SK-N-SH treated with all-trans-retinoic acid at 6 μM for 48 hours (cell line): ENCODE results near the gene TBL1XR1.
"Not testable (repeated sequence)": the region's sequence is repeated elsewhere in the genome, so short reads cannot be mapped to it uniquely, and the experiment has no call there.

Experiments
- ATAC-seq: fragments of 200-7000 bp; cut with Tn5 transposase; 3 replicates; pipeline ENCODE4 v1.9.1; 2020; ENCODE audit warnings: mild to moderate bottlenecking, moderate library complexity
- ARNTL ChIP-seq: fragments of 450-650 bp; formaldehyde crosslinking; IDR thresholded peaks from 2 replicates; pipeline ENCODE4 v1.5.0; 2020; ENCODE audit warnings: low read depth, mild to moderate bottlenecking, moderate library complexity, borderline replicate concordance
- CSDC2 ChIP-seq: fragments of 250-450 bp; sonication (Bioruptor Pico); IDR thresholded peaks from 2 replicates; pipeline ENCODE4 v1.5.0; 2020; ENCODE audit warnings: mild to moderate bottlenecking, moderate library complexity
- ESRRG ChIP-seq: fragments of 250-450 bp; sonication (Bioruptor Pico); IDR thresholded peaks from 2 replicates; pipeline ENCODE4 v1.6.1; 2021; ENCODE audit warnings: mild to moderate bottlenecking
- GLIS3 ChIP-seq: fragments of 250-450 bp; sonication (Bioruptor Pico); IDR thresholded peaks from 2 replicates; pipeline ENCODE4 v1.5.0; 2020; ENCODE audit warnings: mild to moderate bottlenecking, moderate library complexity
- PPARA ChIP-seq: fragments of 250-450 bp; sonication (Bioruptor Pico); IDR thresholded peaks from 2 replicates; pipeline ENCODE4 v1.5.0; 2020; ENCODE audit warnings: mild to moderate bottlenecking, borderline replicate concordance
- RARB ChIP-seq: fragments of 250-450 bp; sonication (Bioruptor Pico); IDR thresholded peaks from 2 replicates; pipeline ENCODE4 v1.8.0; 2021; ENCODE audit warnings: mild to moderate bottlenecking, moderate library complexity
- SNAI2 ChIP-seq: fragments of 250-450 bp; sonication (Bioruptor Pico); IDR thresholded peaks from 2 replicates; pipeline ENCODE4 v1.5.0; 2020; ENCODE audit warnings: mild to moderate bottlenecking, moderate library complexity
- TSHZ2 ChIP-seq: fragments of 250-450 bp; sonication (Bioruptor Pico); IDR thresholded peaks from 2 replicates; pipeline ENCODE4 v1.5.0; 2020; ENCODE audit warnings: mild to moderate bottlenecking, moderate library complexity
- ZC3H10 ChIP-seq: fragments of 250-450 bp; sonication (Bioruptor Pico); IDR thresholded peaks from 2 replicates; pipeline ENCODE4 v1.5.1; 2021; ENCODE audit warnings: mild to moderate bottlenecking, moderate library complexity
- ZFP3 ChIP-seq: fragments of 250-450 bp; sonication (Bioruptor Pico); IDR thresholded peaks from 2 replicates; pipeline ENCODE4 v1.5.0; 2020; ENCODE audit warnings: mild to moderate bottlenecking, moderate library complexity
- ZFP30 ChIP-seq: fragments of 450-650 bp; formaldehyde crosslinking; IDR thresholded peaks from 2 replicates; pipeline ENCODE4 v1.5.0; 2022; ENCODE audit warnings: mild to moderate bottlenecking, moderate library complexity
- ZNF565 ChIP-seq: fragments of 450-650 bp; formaldehyde crosslinking; conservative IDR thresholded peaks from 2 replicates; pipeline ENCODE4 v1.5.0; 2020; ENCODE audit warnings: low read depth, mild to moderate bottlenecking, moderate library complexity
- ZNF8 ChIP-seq: fragments of 450-650 bp; formaldehyde crosslinking; IDR thresholded peaks from 2 replicates; pipeline ENCODE4 v1.5.0; 2020; ENCODE audit warnings: mild to moderate bottlenecking, moderate library complexity
- TF ChIP-seq, protein P1 (sequence below): fragments of 250-450 bp; sonication (Bioruptor Pico); IDR thresholded peaks from 2 replicates; pipeline ENCODE4 v1.5.1; 2021; ENCODE audit warnings: mild to moderate bottlenecking, moderate library complexity
- TF ChIP-seq, protein P2 (sequence below): fragments of 250-450 bp; sonication (Bioruptor Pico); IDR thresholded peaks from 2 replicates; pipeline ENCODE4 v1.8.0; 2020; ENCODE audit warnings: mild to moderate bottlenecking, moderate library complexity, borderline replicate concordance
- TF ChIP-seq, protein P3 (sequence below): fragments of 250-450 bp; sonication (Bioruptor Pico); IDR thresholded peaks from 2 replicates; pipeline ENCODE4 v1.8.0; 2021; ENCODE audit warnings: low read depth, mild to moderate bottlenecking, moderate library complexity, borderline replicate concordance

The TBL1XR1 gene

GRCh38 chr3:177005718-177006405 is 191.4 kb downstream of the TBL1XR1 start:
- ATAC-seq: no peak
- TF ChIP-seq ZFP3 (no peak), SNAI2 (CRISPR knock-in tag) (no peak), ZNF8 (CRISPR knock-in tag) (no peak), ESRRG (CRISPR knock-in tag) (no peak), CSDC2 (CRISPR knock-in tag) (no peak), RARB (CRISPR knock-in tag) (no peak), ARNTL (CRISPR knock-in tag) (no peak), TSHZ2 (CRISPR knock-in tag) (no peak), ZNF565 (CRISPR knock-in tag) (no peak), GLIS3 (no peak), ZC3H10 (CRISPR knock-in tag) (no peak)
- TF ChIP-seq, protein P1, sequence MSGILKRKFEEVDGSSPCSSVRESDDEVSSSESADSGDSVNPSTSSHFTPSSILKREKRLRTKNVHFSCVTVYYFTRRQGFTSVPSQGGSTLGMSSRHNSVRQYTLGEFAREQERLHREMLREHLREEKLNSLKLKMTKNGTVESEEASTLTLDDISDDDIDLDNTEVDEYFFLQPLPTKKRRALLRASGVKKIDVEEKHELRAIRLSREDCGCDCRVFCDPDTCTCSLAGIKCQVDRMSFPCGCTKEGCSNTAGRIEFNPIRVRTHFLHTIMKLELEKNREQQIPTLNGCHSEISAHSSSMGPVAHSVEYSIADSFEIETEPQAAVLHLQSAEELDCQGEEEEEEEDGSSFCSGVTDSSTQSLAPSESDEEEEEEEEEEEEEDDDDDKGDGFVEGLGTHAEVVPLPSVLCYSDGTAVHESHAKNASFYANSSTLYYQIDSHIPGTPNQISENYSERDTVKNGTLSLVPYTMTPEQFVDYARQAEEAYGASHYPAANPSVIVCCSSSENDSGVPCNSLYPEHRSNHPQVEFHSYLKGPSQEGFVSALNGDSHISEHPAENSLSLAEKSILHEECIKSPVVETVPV (CRISPR knock-in tag): no peak
- TF ChIP-seq, protein P2, sequence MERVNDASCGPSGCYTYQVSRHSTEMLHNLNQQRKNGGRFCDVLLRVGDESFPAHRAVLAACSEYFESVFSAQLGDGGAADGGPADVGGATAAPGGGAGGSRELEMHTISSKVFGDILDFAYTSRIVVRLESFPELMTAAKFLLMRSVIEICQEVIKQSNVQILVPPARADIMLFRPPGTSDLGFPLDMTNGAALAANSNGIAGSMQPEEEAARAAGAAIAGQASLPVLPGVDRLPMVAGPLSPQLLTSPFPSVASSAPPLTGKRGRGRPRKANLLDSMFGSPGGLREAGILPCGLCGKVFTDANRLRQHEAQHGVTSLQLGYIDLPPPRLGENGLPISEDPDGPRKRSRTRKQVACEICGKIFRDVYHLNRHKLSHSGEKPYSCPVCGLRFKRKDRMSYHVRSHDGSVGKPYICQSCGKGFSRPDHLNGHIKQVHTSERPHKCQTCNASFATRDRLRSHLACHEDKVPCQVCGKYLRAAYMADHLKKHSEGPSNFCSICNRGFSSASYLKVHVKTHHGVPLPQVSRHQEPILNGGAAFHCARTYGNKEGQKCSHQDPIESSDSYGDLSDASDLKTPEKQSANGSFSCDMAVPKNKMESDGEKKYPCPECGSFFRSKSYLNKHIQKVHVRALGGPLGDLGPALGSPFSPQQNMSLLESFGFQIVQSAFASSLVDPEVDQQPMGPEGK: no peak
- TF ChIP-seq, all 23 proteins: peak for 0

GRCh38 chr3:177000159-177000558 is 197.1 kb downstream of the TBL1XR1 start:
- not testable (repeated sequence) for ATAC-seq

GRCh38 chr3:176995946-176996345 is 201.3 kb downstream of the TBL1XR1 start:
- no peak for ATAC-seq
- TF ChIP-seq PPARA (no peak), CSDC2 (CRISPR knock-in tag) (no peak), ZFP30 (CRISPR knock-in tag) (no peak)
- TF ChIP-seq, protein P2: no peak
- TF ChIP-seq, protein P1 (CRISPR knock-in tag): no peak
- TF ChIP-seq, protein P3, sequence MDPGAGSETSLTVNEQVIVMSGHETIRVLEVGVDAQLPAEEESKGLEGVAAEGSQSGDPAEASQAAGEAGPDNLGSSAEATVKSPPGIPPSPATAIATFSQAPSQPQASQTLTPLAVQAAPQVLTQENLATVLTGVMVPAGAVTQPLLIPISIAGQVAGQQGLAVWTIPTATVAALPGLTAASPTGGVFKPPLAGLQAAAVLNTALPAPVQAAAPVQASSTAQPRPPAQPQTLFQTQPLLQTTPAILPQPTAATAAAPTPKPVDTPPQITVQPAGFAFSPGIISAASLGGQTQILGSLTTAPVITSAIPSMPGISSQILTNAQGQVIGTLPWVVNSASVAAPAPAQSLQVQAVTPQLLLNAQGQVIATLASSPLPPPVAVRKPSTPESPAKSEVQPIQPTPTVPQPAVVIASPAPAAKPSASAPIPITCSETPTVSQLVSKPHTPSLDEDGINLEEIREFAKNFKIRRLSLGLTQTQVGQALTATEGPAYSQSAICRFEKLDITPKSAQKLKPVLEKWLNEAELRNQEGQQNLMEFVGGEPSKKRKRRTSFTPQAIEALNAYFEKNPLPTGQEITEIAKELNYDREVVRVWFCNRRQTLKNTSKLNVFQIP (CRISPR knock-in tag): no peak
